HepG2 (cell line): ENCODE data around the gene ENGASE. TPM values are rescaled to one million over a fixed set of nuclear protein-coding genes. Genes with fewer than 3 reads are reported as not detected.

Source experiments
- ATF3 ChIP-seq: sonication (generic); formaldehyde crosslinking; IDR thresholded peaks from 2 replicates; pipeline ENCODE4 v1.4.0; 2020; ENCODE audit warnings: missing genetic modification reagents
- ATRX ChIP-seq: sonication (generic); formaldehyde crosslinking; IDR thresholded peaks from 2 replicates; pipeline ENCODE4 v1.4.0; 2020; ENCODE audit warnings: missing genetic modification reagents, borderline replicate concordance
- CTCF ChIP-seq: sonication (generic); formaldehyde crosslinking; IDR thresholded peaks from 2 replicates; pipeline ENCODE4 v1.5.0; 2020; ENCODE audit warnings: mild to moderate bottlenecking, missing genetic modification reagents, moderate library complexity
- ELK4 ChIP-seq: sonication (generic); formaldehyde crosslinking; IDR thresholded peaks from 2 replicates; pipeline ENCODE4 v1.9.0; 2021; ENCODE audit warnings: missing genetic modification reagents, borderline replicate concordance
- FOXO1 ChIP-seq: sonication (generic); formaldehyde crosslinking; IDR thresholded peaks from 2 replicates; pipeline ENCODE4 v1.4.0; 2020; ENCODE audit warnings: missing genetic modification reagents
- PAWR ChIP-seq: sonication (generic); formaldehyde crosslinking; IDR thresholded peaks from 2 replicates; pipeline ENCODE4 v1.4.0; 2020; ENCODE audit warnings: missing genetic modification reagents, mild to moderate bottlenecking, borderline replicate concordance
- RARG ChIP-seq: sonication (generic); formaldehyde crosslinking; IDR thresholded peaks from 2 replicates; pipeline ENCODE4 v1.4.0; 2020; ENCODE audit warnings: low read depth, mild to moderate bottlenecking, missing genetic modification reagents
- RELA ChIP-seq: sonication (generic); formaldehyde crosslinking; IDR thresholded peaks from 2 replicates; pipeline ENCODE4 v1.4.0; 2020; ENCODE audit warnings: missing genetic modification reagents
- SRF ChIP-seq: IDR thresholded peaks from 2 replicates; pipeline ENCODE4 v1.6.1; 2011; ENCODE audit warnings: mild to moderate bottlenecking, low read depth, low read length, moderate library complexity
- ZBTB3 ChIP-seq: sonication (generic); formaldehyde crosslinking; IDR thresholded peaks from 2 replicates; pipeline ENCODE4 v1.4.0; 2020; ENCODE audit warnings: low read depth, mild to moderate bottlenecking, moderate library complexity, missing genetic modification reagents, borderline replicate concordance
- ZNF326 ChIP-seq: sonication (generic); formaldehyde crosslinking; IDR thresholded peaks from 2 replicates; pipeline ENCODE4 v1.4.0; 2020; ENCODE audit warnings: missing genetic modification reagents, borderline replicate concordance
- ZNF331 ChIP-seq: sonication (generic); formaldehyde crosslinking; IDR thresholded peaks from 2 replicates; pipeline ENCODE4 v1.4.0; 2020; ENCODE audit warnings: missing genetic modification reagents
- ZNF382 ChIP-seq: sonication (generic); formaldehyde crosslinking; IDR thresholded peaks from 2 replicates; pipeline ENCODE4 v1.5.0; 2020; ENCODE audit warnings: missing genetic modification reagents, mild to moderate bottlenecking, borderline replicate concordance
- ZNF564 ChIP-seq: sonication (generic); formaldehyde crosslinking; IDR thresholded peaks from 2 replicates; pipeline ENCODE4 v1.8.1; 2023; ENCODE audit warnings: mild to moderate bottlenecking, missing genetic modification reagents
- ZNF788 ChIP-seq: sonication (generic); formaldehyde crosslinking; IDR thresholded peaks from 2 replicates; pipeline ENCODE4 v1.5.0; 2020; ENCODE audit warnings: mild to moderate bottlenecking, missing genetic modification reagents, borderline replicate concordance
- ZSCAN21 ChIP-seq: sonication (generic); formaldehyde crosslinking; IDR thresholded peaks from 2 replicates; pipeline ENCODE4 v1.8.0; 2022; ENCODE audit warnings: mild to moderate bottlenecking, missing genetic modification reagents, moderate library complexity, borderline replicate concordance
- ZZZ3 ChIP-seq: sonication (generic); formaldehyde crosslinking; IDR thresholded peaks from 2 replicates; pipeline ENCODE4 v1.4.0; 2020; ENCODE audit warnings: missing genetic modification reagents, mild to moderate bottlenecking, borderline replicate concordance
- polyA plus RNA-seq, 8 experiments: library from polyadenylated mRNA; depleted of rRNA in 3 of 8; stranded (reverse) in 7 of 8; unstranded in 1 of 8; fragments of >200 nt; fragmentation: Illumina TruSeq in 4 of 8; extraction: Trizol in 4 of 8; gene quantifications; 2 replicates each; pipeline versions ENCODE4 v1.2.1 to v1.2.3, GENCODE V29; 2011 to 2016; ENCODE audit warnings: low read depth in 4 of 8, missing spikeins in 1 of 8, mixed read lengths in 1 of 8; ENCODE audit not compliant: insufficient read depth in 1 of 8
- total RNA-seq, 5 experiments: library from RNA; depleted of rRNA; stranded (reverse); fragments of >200 nt; fragmentation: Illumina TruSeq; extraction: Trizol; gene quantifications; 2 replicates each; pipeline ENCODE4 v1.2.3, GENCODE V29; 2016; ENCODE audit warnings: low read depth in 1 of 5
- TF ChIP-seq, protein P1 (sequence below): fragments of 450-650 bp; IDR thresholded peaks from 2 replicates; pipeline ENCODE4 v1.6.1; 2017; ENCODE audit warnings: mild to moderate bottlenecking
- TF ChIP-seq, protein P2 (sequence below): sonication (generic); formaldehyde crosslinking; IDR thresholded peaks from 2 replicates; pipeline ENCODE4 v1.4.0; 2020; ENCODE audit warnings: mild to moderate bottlenecking, missing genetic modification reagents
- TF ChIP-seq, protein P3 (sequence below): sonication (generic); formaldehyde crosslinking; IDR thresholded peaks from 2 replicates; pipeline ENCODE4 v1.5.0; 2020; ENCODE audit warnings: mild to moderate bottlenecking, missing genetic modification reagents, borderline replicate concordance

The ENGASE gene
- total and polyA plus RNA-seq, 2 of the 13 experiments (the other 11 are each of a cell fraction or from before 2014, with no cell fraction given) = 10.6 to 18.1 TPM

GRCh38 chr17:79026376-79027273 lies 48.0 kb upstream of the ENGASE start (continued):
- TF ChIP-seq, protein P1, sequence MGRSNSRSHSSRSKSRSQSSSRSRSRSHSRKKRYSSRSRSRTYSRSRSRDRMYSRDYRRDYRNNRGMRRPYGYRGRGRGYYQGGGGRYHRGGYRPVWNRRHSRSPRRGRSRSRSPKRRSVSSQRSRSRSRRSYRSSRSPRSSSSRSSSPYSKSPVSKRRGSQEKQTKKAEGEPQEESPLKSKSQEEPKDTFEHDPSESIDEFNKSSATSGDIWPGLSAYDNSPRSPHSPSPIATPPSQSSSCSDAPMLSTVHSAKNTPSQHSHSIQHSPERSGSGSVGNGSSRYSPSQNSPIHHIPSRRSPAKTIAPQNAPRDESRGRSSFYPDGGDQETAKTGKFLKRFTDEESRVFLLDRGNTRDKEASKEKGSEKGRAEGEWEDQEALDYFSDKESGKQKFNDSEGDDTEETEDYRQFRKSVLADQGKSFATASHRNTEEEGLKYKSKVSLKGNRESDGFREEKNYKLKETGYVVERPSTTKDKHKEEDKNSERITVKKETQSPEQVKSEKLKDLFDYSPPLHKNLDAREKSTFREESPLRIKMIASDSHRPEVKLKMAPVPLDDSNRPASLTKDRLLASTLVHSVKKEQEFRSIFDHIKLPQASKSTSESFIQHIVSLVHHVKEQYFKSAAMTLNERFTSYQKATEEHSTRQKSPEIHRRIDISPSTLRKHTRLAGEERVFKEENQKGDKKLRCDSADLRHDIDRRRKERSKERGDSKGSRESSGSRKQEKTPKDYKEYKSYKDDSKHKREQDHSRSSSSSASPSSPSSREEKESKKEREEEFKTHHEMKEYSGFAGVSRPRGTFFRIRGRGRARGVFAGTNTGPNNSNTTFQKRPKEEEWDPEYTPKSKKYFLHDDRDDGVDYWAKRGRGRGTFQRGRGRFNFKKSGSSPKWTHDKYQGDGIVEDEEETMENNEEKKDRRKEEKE = no peak
- TF ChIP-seq, protein P2, sequence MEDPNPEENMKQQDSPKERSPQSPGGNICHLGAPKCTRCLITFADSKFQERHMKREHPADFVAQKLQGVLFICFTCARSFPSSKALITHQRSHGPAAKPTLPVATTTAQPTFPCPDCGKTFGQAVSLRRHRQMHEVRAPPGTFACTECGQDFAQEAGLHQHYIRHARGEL (CRISPR knock-in tag) = no peak
- TF ChIP-seq PAWR (CRISPR knock-in tag) = no peak
- no peak for TF ChIP-seq SRF
- TF ChIP-seq ZNF326 (CRISPR knock-in tag) = no peak
- TF ChIP-seq ZBTB3 (CRISPR knock-in tag) = no peak
- no peak for TF ChIP-seq ELK4 (CRISPR knock-in tag)
- no peak; the same call in none of the 2 replicates for TF ChIP-seq ZNF331 (CRISPR knock-in tag)
- no peak; the same call in 1 of the 2 replicates for TF ChIP-seq ZNF788 (CRISPR knock-in tag)
- TF ChIP-seq ZSCAN21 (CRISPR knock-in tag) = peak; percentile 66
- TF ChIP-seq FOXO1 = peak; percentile 89
- no peak for TF ChIP-seq RELA (CRISPR knock-in tag)
- TF ChIP-seq ZNF382 (CRISPR knock-in tag) = no peak
- peak; percentile 99 for TF ChIP-seq ATF3 (CRISPR knock-in tag)
- peak; percentile 93; the same call in 1 of the 2 replicates for TF ChIP-seq RARG
- peak; percentile 61 for TF ChIP-seq CTCF (CRISPR knock-in tag)
- TF ChIP-seq ATRX (CRISPR knock-in tag) = no peak
- no peak for TF ChIP-seq ZZZ3 (CRISPR knock-in tag)
- TF ChIP-seq, protein P3, sequence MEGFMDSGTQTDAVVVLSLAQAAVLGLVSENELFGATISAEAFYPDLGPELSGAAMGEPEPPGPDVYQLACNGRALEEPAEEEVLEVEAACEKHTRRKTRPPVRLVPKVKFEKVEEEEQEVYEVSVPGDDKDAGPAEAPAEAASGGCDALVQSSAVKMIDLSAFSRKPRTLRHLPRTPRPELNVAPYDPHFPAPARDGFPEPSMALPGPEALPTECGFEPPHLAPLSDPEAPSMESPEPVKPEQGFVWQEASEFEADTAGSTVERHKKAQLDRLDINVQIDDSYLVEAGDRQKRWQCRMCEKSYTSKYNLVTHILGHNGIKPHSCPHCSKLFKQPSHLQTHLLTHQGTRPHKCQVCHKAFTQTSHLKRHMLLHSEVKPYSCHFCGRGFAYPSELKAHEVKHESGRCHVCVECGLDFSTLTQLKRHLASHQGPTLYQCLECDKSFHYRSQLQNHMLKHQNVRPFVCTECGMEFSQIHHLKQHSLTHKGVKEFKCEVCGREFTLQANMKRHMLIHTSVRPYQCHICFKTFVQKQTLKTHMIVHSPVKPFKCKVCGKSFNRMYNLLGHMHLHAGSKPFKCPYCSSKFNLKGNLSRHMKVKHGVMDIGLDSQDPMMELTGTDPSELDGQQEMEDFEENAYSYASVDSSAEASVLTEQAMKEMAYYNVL (CRISPR knock-in tag) = no peak; the same call in 1 of the 2 replicates
- peak; percentile 87 for TF ChIP-seq ZNF564 (CRISPR knock-in tag)
